Fibroblast of mammary gland (primary cell): ENCODE measurements around the gene NEUROD6.

Experiments used
- DNase-seq: peaks from one replicate; pipeline ENCODE4 v3.0.0-alpha.2; 2010; ENCODE audit warnings: low read depth
- H3K4me3 ChIP-seq: 2 replicates; pipeline ENCODE4 v1.5.1; 2011; ENCODE audit warnings: low read depth, mild to moderate bottlenecking, low read length, moderate library complexity; ENCODE audit not compliant: control insufficient read depth
- TF ChIP-seq, protein P1 (sequence below): conservative IDR thresholded peaks from 2 replicates; pipeline ENCODE4 v1.5.1; 2011; ENCODE audit warnings: low read depth, low read length, inconsistent platforms; ENCODE audit not compliant: control insufficient read depth, insufficient read depth

Gene NEUROD6

GRCh38 chr7:31370609-31371008 is 30.1 kb upstream of the NEUROD6 start:
- TF ChIP-seq, protein P1, sequence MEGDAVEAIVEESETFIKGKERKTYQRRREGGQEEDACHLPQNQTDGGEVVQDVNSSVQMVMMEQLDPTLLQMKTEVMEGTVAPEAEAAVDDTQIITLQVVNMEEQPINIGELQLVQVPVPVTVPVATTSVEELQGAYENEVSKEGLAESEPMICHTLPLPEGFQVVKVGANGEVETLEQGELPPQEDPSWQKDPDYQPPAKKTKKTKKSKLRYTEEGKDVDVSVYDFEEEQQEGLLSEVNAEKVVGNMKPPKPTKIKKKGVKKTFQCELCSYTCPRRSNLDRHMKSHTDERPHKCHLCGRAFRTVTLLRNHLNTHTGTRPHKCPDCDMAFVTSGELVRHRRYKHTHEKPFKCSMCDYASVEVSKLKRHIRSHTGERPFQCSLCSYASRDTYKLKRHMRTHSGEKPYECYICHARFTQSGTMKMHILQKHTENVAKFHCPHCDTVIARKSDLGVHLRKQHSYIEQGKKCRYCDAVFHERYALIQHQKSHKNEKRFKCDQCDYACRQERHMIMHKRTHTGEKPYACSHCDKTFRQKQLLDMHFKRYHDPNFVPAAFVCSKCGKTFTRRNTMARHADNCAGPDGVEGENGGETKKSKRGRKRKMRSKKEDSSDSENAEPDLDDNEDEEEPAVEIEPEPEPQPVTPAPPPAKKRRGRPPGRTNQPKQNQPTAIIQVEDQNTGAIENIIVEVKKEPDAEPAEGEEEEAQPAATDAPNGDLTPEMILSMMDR = no peak
- no peak overlapping the region for H3K4me3 ChIP-seq
- DNase-seq = no peak

- TF ChIP-seq, protein P1 = no peak
- no peak for DNase-seq
- H3K4me3 ChIP-seq = no peak overlapping the region
These were observed 28.1 kb upstream of the NEUROD6 start for GRCh38 chr7:31368620-31369019.

GRCh38 chr7:31363496-31363895 is 23.0 kb upstream of the NEUROD6 start:
- H3K4me3 ChIP-seq = no peak overlapping the region
- no peak for DNase-seq
- TF ChIP-seq, protein P1 = no peak

- H3K4me3 ChIP-seq = no peak overlapping the region
- TF ChIP-seq, protein P1 = no peak
- no peak for DNase-seq
These were observed 22.5 kb upstream of the NEUROD6 start for GRCh38 chr7:31363051-31363450.

DNA sequence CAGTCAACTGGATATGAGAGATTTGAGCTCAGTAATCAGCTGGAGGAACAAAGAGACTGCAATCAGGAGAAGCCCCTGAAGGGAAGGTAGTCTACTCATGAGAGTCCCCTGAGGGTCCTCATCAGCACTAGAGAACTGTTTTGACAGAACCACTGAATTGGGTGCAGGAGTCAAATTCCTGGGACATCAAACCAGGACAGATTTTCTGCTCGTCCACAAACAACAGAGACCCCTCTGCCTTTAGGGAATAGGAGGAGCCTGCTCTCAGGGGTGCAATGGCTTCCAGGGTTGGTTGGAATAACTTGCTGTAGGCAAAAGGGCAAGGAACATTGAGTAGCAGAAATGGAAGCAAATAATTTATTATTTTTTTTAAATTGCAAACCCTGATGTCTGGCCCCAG is 21.9 kb upstream of the NEUROD6 start:
- H3K4me3 ChIP-seq = no peak overlapping the region
- no peak for DNase-seq
- TF ChIP-seq, protein P1 = no peak

GRCh38 chr7:31358467-31358866 is 17.9 kb upstream of the NEUROD6 start:
- H3K4me3 ChIP-seq = no peak overlapping the region
- TF ChIP-seq, protein P1 = no peak
- no peak for DNase-seq

DNA sequence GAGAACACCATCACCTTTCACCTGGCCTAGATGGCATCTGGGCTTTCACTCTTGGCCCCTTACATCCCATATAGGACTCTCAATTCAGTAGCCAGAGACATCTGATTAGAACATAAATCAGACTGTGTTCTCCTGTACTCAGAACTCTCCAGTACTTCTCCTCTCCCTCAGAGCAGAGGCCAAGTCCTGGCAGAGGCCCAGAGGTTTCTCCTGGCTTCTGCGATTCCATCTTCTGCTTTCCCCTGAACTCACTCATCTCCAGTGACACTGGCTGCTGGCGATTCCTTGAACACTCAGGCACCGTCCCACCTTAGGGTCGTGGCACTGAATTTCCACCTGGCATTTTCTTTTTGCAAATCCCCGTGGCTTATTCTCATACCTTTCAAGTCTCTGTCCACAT is 4.9 kb upstream of the NEUROD6 start:
- TF ChIP-seq, protein P1 = no peak
- no peak for DNase-seq
- H3K4me3 ChIP-seq = no peak overlapping the region
